Astrocyte (in vitro differentiated cells and primary cell): ENCODE results near the gene B4GALT1.

Source experiments
- CTCF ChIP-seq: IDR thresholded peaks from 2 replicates; pipeline ENCODE4 v1.5.1; 2011; ENCODE audit warnings: low read depth, mild to moderate bottlenecking, inconsistent platforms, low read length, moderate library complexity; ENCODE audit not compliant: insufficient read depth
- EZH2 ChIP-seq: IDR thresholded peaks from 2 replicates; pipeline ENCODE4 v1.6.1; 2012; ENCODE audit warnings: mild to moderate bottlenecking, low read length, inconsistent platforms; ENCODE audit not compliant: insufficient read depth

GRCh38 chr9:33136721-33137670 is 30.1 kb downstream of the B4GALT1 start:
- no peak for TF ChIP-seq EZH2
- TF ChIP-seq CTCF = no peak
